ENCODE measurements around the gene POLR2E. TPM values are rescaled to one million over a fixed set of nuclear protein-coding genes. Genes with fewer than 3 reads are reported as not detected.

Gene POLR2E
- total and polyA plus RNA-seq, 2 experiments from 2014 or later: 172 to 336 TPM

- Histone ChIP-seq H3F3A (ENCODE audit: insufficient read depth) (no peaks in the 10 kb centered on the region), H3K36me3 (ENCODE audit: low read depth) (peaks cover 3% of the 10 kb centered on the region; the same call in 1 of the 2 replicates), H3K9ac (no peak overlapping the region; the same call in 1 of the 2 replicates), H3K9me2 (ENCODE audit: insufficient read depth) (no peaks in the 10 kb centered on the region), H3K4me2 (ENCODE audit: unreplicated experiment) (peak overlapping the region; percentile 78), H3K27ac (no peak overlapping the region), H3K9me3 (ENCODE audit: low read depth) (no peaks in the 10 kb centered on the region), H3K79me2 (ENCODE audit: insufficient read depth) (peaks cover 35% of the 10 kb centered on the region), H2AFZ (no peak overlapping the region), H3K27me3 (replicated peaks; ENCODE audit: insufficient read depth) (no peaks in the 10 kb centered on the region), H3K4me1 (ENCODE audit: insufficient read depth) (0 out of 2 replicates have a peak, but pooled peaks cover 6% of the 10 kb centered on the region), H3K4me3 (no peak overlapping the region), H4K20me1 (ENCODE audit: insufficient read depth) (no peaks in the 10 kb centered on the region)
- in situ Hi-C loops (cut with MboI): no loop called here
- 85 to 100% methylated on average over 1 to 15 of the region's 15 CpGs for WGBS, 2 experiments (ENCODE audit: low coverage in 1 of 2, low lambda C conversion rate in 2 of 2, missing lambda C conversion rate in 2 of 2)
- TF ChIP-seq EZH2phosphoT487 (IDR thresholded peaks at IDR 0.05; ENCODE audit: insufficient read depth, low read depth): no peak
- no peak for TF ChIP-seq EZH2 (IDR thresholded peaks at IDR 0.05; ENCODE audit: insufficient read depth, poor library complexity, severe bottlenecking)
- DNase-seq: no peak
These were observed 1.8 kb downstream of the POLR2E start for GRCh38 chr19:1093330-1093729.

- WGBS, 2 experiments (ENCODE audit: low coverage in 1 of 2, low lambda C conversion rate in 2 of 2, missing lambda C conversion rate in 2 of 2): 93% methylated on average over 19 to 23 of the region's 27 CpGs
These were observed 3.5 kb downstream of the POLR2E start for GRCh38 chr19:1091544-1092175.

GRCh38 chr19:1090731-1091543 lies 4.2 kb downstream of the POLR2E start:
- Histone ChIP-seq H3K9me3 (ENCODE audit: low read depth) (no peaks in the 10 kb centered on the region), H3K36me3 (ENCODE audit: low read depth) (peaks cover 3% of the 10 kb centered on the region; the same call in 1 of the 2 replicates), H3K27ac (no peak overlapping the region), H3K4me3 (no peak overlapping the region), H3K27me3 (replicated peaks; ENCODE audit: insufficient read depth) (no peaks in the 10 kb centered on the region), H3K4me2 (ENCODE audit: unreplicated experiment) (no peak overlapping the region), H2AFZ (no peak overlapping the region), H3K4me1 (ENCODE audit: insufficient read depth) (0 out of 2 replicates have a peak, but pooled peaks cover 6% of the 10 kb centered on the region), H3K79me2 (ENCODE audit: insufficient read depth) (peaks cover 35% of the 10 kb centered on the region), H3K9ac (no peak overlapping the region), H3K9me2 (ENCODE audit: insufficient read depth) (no peaks in the 10 kb centered on the region), H3F3A (ENCODE audit: insufficient read depth) (no peaks in the 10 kb centered on the region), H4K20me1 (ENCODE audit: insufficient read depth) (no peaks in the 10 kb centered on the region)
- 95% methylated on average over 33 to 38 of the region's 38 CpGs for WGBS, 2 experiments (ENCODE audit: low coverage in 1 of 2, low lambda C conversion rate in 2 of 2, missing lambda C conversion rate in 2 of 2)
- in situ Hi-C loops (cut with MboI): no loop called here
- no peak for DNase-seq
- TF ChIP-seq EZH2phosphoT487 (IDR thresholded peaks at IDR 0.05; ENCODE audit: insufficient read depth, low read depth): no peak

More at GRCh38 chr19:1091544-1092175, 3.5 kb downstream of the POLR2E start:
- Histone ChIP-seq H3K9me3 (ENCODE audit: low read depth) (no peaks in the 10 kb centered on the region), H2AFZ (no peak overlapping the region), H3K36me3 (ENCODE audit: low read depth) (peaks cover 3% of the 10 kb centered on the region; the same call in 1 of the 2 replicates), H3F3A (ENCODE audit: insufficient read depth) (no peaks in the 10 kb centered on the region), H3K4me3 (no peak overlapping the region), H3K79me2 (ENCODE audit: insufficient read depth) (peaks cover 35% of the 10 kb centered on the region), H3K9ac (no peak overlapping the region), H3K4me1 (ENCODE audit: insufficient read depth) (0 out of 2 replicates have a peak, but pooled peaks cover 6% of the 10 kb centered on the region), H3K9me2 (ENCODE audit: insufficient read depth) (no peaks in the 10 kb centered on the region), H3K27ac (no peak overlapping the region), H3K4me2 (ENCODE audit: unreplicated experiment) (no peak overlapping the region), H3K27me3 (replicated peaks; ENCODE audit: insufficient read depth) (no peaks in the 10 kb centered on the region), H4K20me1 (ENCODE audit: insufficient read depth) (no peaks in the 10 kb centered on the region)
- TF ChIP-seq EZH2 (IDR thresholded peaks at IDR 0.05; ENCODE audit: insufficient read depth, poor library complexity, severe bottlenecking) (no peak), EZH2phosphoT487 (IDR thresholded peaks at IDR 0.05; ENCODE audit: insufficient read depth, low read depth) (no peak)
- DNase-seq: no peak
- in situ Hi-C loops (cut with MboI): no loop called here

- H3K4me1 ChIP-seq (ENCODE audit: insufficient read depth): 0 out of 2 replicates have a peak, but pooled peaks cover 6% of the 10 kb centered on the region
- no peak overlapping the region for H3K27ac ChIP-seq
- H3K27me3 ChIP-seq (replicated peaks; ENCODE audit: insufficient read depth): no peaks in the 10 kb centered on the region
- no peak for DNase-seq
- peaks cover 32% of the 10 kb centered on the region for H3K79me2 ChIP-seq (ENCODE audit: insufficient read depth)
- WGBS, 2 experiments (ENCODE audit: low coverage in 1 of 2, low lambda C conversion rate in 2 of 2, missing lambda C conversion rate in 2 of 2): 89% methylated on average over 17 of the region's 22 CpGs; no CpG with 5 or more reads in 1 of the 2 experiments
- no peak overlapping the region for H2AFZ ChIP-seq
- no peaks in the 10 kb centered on the region for H3K9me3 ChIP-seq (ENCODE audit: low read depth)
- TF ChIP-seq EZH2 (IDR thresholded peaks at IDR 0.05; ENCODE audit: insufficient read depth, poor library complexity, severe bottlenecking) (no peak), EZH2phosphoT487 (IDR thresholded peaks at IDR 0.05; ENCODE audit: insufficient read depth, low read depth) (no peak)
- H3K4me3 ChIP-seq: no peak overlapping the region
- no peak overlapping the region for H3K4me2 ChIP-seq (ENCODE audit: unreplicated experiment)
- H3K36me3 ChIP-seq (ENCODE audit: low read depth): peaks cover 3% of the 10 kb centered on the region; the same call in 1 of the 2 replicates
- in situ Hi-C loops (cut with MboI): no loop called here
- H3F3A ChIP-seq (ENCODE audit: insufficient read depth): no peaks in the 10 kb centered on the region
- H4K20me1 ChIP-seq (ENCODE audit: insufficient read depth): no peaks in the 10 kb centered on the region
- H3K9ac ChIP-seq: no peak overlapping the region
- H3K9me2 ChIP-seq (ENCODE audit: insufficient read depth): no peaks in the 10 kb centered on the region
These were observed 5.3 kb downstream of the POLR2E start for GRCh38 chr19:1089891-1090290.
